Measurements from ENCODE around the gene NTM.

Gene NTM

DNA sequence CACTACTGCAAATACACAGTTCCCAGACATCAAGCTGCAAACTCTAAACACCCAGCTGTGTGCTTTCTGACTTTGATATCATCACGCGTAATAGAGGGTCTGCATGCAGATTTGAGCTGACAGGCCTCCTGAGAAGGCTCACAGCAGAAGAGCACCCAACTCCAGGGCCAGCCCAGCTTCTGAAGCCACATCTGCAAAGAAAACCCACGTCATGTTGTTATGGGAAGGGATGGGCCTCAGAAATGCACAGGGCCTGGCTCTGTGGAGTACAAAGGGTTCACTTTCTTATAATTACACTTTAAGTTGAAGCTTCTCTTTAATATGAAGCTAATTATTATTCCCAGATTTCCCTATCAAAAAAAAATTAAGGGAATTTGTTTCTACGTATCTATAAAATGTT lies 927.9 kb downstream of the NTM start:
- Histone ChIP-seq H3K4me1 (no peaks in the 10 kb centered on the region), H3K27me3 (no peaks in the 10 kb centered on the region), H3K9me3 (no peaks in the 10 kb centered on the region; the same call in 1 of the 2 replicates), H3K36me3 (no peaks in the 10 kb centered on the region), H3K4me3 (ENCODE audit: low read depth, low read length) (no peak overlapping the region)
- TF ChIP-seq, protein P1, sequence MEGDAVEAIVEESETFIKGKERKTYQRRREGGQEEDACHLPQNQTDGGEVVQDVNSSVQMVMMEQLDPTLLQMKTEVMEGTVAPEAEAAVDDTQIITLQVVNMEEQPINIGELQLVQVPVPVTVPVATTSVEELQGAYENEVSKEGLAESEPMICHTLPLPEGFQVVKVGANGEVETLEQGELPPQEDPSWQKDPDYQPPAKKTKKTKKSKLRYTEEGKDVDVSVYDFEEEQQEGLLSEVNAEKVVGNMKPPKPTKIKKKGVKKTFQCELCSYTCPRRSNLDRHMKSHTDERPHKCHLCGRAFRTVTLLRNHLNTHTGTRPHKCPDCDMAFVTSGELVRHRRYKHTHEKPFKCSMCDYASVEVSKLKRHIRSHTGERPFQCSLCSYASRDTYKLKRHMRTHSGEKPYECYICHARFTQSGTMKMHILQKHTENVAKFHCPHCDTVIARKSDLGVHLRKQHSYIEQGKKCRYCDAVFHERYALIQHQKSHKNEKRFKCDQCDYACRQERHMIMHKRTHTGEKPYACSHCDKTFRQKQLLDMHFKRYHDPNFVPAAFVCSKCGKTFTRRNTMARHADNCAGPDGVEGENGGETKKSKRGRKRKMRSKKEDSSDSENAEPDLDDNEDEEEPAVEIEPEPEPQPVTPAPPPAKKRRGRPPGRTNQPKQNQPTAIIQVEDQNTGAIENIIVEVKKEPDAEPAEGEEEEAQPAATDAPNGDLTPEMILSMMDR (IDR thresholded peaks at IDR 0.05; ENCODE audit: low read depth, low read length): no peak
- no peak for DNase-seq

DNA sequence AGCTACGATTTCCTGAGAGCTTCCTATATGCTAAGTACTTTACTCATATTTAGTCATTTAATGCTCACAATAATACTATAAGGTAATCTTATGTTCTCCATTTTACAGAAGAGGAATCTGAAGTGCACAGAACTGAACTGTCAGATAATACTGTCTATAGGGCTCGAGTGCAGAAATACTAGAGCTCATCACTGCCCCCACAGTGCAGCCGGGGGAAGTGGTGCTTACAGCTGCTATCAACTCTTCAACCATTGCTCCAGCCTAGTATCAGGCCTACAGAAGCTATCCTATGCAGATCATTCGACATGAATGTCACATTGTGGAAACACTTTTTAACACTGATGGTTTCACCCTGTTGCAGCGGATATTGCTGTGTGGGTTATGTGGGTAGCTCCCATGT lies 929.9 kb downstream of the NTM start:
- TF ChIP-seq, protein P1 (IDR thresholded peaks at IDR 0.05; ENCODE audit: low read depth, low read length): peak; percentile 13; the same call in 1 of the 2 replicates
- no peaks in the 10 kb centered on the region for H3K36me3 ChIP-seq
- no peak for DNase-seq
- no peak overlapping the region for H3K4me3 ChIP-seq (ENCODE audit: low read depth, low read length)
- no peaks in the 10 kb centered on the region for H3K27me3 ChIP-seq
- H3K4me1 ChIP-seq: no peaks in the 10 kb centered on the region
- H3K9me3 ChIP-seq: no peaks in the 10 kb centered on the region; the same call in 1 of the 2 replicates

DNA sequence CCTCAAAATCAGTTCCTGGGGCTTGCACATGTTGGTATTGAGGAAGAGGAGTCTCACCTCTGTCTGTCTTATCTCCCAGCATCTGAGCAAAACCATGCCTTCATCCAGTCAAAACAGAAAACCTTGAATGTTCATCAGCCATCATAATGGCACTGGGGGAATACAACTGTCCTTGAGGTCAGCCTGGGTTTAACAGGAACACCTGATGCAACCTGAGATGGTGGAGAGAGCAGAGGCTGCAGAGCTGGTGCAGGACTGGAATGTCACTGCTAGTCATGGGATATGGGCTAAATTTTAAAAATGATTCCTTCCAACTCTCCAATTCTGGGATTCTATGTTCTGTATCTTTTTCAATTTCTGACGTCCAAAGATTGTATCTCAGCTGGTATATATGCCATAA lies 931.0 kb downstream of the NTM start:
- TF ChIP-seq, protein P1 (IDR thresholded peaks at IDR 0.05; ENCODE audit: low read depth, low read length): no peak
- H3K4me3 ChIP-seq (ENCODE audit: low read depth, low read length): no peak overlapping the region

DNA sequence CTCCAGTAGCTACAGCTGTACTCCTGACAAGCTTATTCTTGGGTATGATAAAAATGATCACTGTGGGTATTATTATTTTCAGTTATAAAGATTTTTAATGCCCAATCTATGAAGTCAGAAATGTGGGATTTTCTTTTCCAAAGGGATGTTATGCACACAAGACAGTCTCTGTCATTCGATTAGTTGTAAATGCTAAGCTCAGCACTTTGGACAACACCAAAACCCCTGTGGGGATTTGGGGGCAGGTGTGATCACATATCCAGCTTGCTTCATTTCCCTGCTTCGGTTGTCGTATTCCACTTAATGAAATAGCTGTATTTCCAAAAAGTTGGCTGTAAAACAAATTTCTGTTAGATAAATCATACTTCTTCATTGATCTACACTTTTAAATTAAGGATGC lies 931.5 kb downstream of the NTM start:
- no peak for DNase-seq
- Histone ChIP-seq H3K4me1 (no peaks in the 10 kb centered on the region), H3K9me3 (no peaks in the 10 kb centered on the region), H3K27me3 (no peaks in the 10 kb centered on the region), H3K36me3 (no peaks in the 10 kb centered on the region), H3K4me3 (ENCODE audit: low read depth, low read length) (no peak overlapping the region)
- TF ChIP-seq, protein P1 (IDR thresholded peaks at IDR 0.05; ENCODE audit: low read depth, low read length): no peak

More for the DNA sequence above, 931.0 kb downstream of the NTM start:
- Histone ChIP-seq H3K9me3 (no peaks in the 10 kb centered on the region), H3K27me3 (no peaks in the 10 kb centered on the region), H3K4me1 (no peaks in the 10 kb centered on the region), H3K36me3 (no peaks in the 10 kb centered on the region)
- no peak for DNase-seq

DNA sequence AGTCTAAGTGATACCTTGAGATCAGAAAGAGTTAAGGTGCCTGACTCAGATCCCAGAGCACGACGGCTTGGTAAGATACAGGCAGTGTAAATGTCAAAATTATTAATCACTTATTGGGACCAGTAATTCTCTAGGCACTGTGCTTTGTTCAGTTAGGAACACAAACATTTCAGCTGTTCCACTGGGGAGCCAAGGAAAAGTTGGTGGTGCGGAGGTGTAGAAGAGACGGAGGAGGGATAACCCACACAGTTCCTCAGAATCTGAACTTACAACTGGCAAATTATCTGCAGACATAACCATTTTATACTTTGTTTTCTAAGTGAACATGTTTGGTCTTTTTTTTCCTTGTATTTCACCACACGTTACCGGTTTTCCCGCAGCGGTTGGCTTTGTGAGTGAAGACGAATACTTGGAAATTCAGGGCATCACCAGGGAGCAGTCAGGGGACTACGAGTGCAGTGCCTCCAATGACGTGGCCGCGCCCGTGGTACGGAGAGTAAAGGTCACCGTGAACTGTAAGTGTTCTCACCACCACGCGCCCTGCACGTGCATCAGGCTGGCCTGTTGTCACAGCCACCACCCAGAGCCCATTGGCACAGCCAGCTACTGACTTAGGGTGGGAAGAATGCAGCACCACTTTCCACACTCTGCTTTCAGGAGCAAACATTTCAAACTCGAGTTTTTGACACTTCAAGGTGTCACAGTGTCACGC lies 937.0 kb downstream of the NTM start:
- DNase-seq: no peak
- H3K4me1 ChIP-seq: no peaks in the 10 kb centered on the region

More for the DNA sequence above, 937.0 kb downstream of the NTM start:
- Histone ChIP-seq H3K36me3 (no peaks in the 10 kb centered on the region), H3K27me3 (no peaks in the 10 kb centered on the region), H3K9me3 (peaks cover 3% of the 10 kb centered on the region; the same call in 1 of the 2 replicates), H3K4me3 (ENCODE audit: low read depth, low read length) (no peak overlapping the region)
- TF ChIP-seq, protein P1 (IDR thresholded peaks at IDR 0.05; ENCODE audit: low read depth, low read length): no peak

Measured in BE2C (cell line).